Limb (tissue), 2 donors: ENCODE data around the gene KIF13A.
"Not testable (repeated sequence)": the region's sequence is repeated elsewhere in the genome, so short reads cannot be mapped to it uniquely, and the experiment has no call there.

Experiments
- DNase-seq, 2 donors: peaks; one replicate each; pipeline ENCODE4 v3.0.0-alpha.2; 2016; ENCODE audit errors: extremely low spot score in 2 of 2

The KIF13A gene

DNA sequence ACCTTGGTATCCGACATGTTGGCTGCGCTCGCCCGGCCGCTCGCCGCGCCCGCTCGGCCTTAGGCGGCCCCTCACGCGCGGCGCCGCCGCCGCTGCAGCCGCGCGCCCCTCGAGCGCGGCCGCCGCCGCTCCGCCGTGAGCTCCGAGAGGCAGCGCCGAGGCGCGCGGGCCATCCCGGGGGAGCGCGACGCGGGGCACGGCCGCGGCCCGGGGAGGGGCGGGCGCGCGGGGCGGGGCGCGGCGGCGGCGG, at the start of gene KIF13A:
TSS of gene KIF13A (minus strand) at position 189 of the 250 bp plus-strand sequence. CDS start at position 17, 172 bp downstream.
- DNase-seq: no peak

DNA sequence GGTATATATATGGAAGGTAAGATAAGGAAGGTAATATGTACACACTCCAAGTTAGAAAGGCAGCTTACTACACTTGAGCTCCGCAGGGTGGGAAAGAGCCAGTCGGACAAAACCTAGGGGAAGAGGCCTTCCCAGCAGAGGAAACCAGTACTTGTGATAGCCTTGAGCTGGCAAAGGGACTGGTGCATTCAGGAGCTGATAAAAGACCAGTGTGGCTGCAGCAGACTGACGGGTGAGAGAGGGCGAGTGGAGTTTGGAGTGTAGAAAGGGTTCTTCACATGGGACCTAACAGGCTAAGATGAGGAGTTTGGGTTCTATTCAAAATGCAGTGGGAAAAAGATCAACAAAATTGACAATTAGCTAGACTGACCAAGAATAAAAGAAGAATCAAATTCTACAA, 49.3 kb upstream of the KIF13A start:
- DNase-seq: no peak

DNA sequence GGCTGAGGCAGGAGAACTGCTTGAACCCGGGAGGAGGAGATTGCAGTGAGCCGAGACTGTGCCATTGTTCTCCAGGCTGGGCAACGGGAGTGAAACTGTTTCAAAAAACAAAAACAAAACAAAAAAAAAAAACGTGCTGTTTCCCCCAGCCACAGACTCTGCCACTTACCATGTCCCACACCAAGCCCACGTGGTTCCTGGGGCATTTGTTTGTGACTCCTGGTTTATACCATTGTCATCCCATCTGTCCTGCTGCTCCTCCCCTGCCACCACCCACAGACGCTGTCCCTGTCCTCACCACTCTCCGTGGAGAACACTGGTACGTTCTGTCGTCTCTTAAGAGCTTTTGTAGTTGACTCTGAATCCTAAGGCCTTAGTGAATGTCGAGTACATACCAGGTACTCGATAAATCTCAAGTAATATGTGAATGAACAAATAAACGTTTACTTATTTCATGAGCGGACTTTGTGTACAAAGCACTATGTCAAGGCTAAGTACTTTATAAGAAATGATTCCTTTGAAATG, 48.0 kb upstream of the KIF13A start:
- DNase-seq: no peak

DNA sequence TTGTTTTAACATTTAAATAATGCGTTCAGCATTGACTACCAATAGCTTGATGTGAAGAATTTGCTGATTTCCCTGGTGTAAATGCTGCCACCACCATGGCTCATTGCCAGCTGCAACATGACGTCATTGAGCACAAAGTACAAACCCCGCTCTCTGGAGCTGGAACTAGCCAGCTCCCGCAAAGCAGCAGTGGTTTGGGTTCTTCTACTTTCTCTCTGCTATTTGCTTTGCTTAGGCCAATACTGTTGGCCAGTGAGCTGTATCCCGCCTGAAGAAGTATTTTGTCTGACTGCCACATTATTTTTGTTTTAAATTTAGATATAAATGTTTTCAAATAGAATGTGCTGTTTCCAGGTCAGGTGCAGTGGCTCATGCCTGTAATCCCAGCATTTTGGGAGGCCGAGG, 47.4 kb upstream of the KIF13A start:
- no peak for DNase-seq

DNA sequence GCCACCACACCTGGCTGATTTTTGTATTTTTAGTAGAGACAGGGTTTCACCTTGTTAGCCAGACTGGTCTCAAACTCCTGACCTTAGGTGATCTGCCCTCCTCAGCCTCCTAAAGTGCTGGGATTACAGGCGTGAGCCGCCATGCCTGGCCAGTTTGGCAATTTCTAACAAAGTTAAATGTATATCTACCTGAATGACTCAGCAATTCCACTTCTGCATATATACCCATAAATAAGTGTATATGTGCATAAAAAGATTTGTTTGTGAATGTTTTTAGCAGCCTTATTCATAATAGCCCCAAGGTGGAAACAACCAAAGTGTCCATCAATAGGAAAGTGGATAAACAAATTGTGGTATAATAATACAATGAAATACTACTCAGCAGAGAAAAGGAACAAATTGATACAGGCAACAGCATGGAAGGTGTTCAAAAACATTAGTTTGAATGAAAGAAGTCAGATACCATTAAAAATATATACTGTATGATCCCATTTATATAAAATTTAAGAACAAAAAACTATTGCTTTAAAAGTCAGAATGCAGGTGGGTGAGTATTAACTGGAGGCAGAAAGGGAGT, 44.3 kb upstream of the KIF13A start:
- no peak for DNase-seq

DNA sequence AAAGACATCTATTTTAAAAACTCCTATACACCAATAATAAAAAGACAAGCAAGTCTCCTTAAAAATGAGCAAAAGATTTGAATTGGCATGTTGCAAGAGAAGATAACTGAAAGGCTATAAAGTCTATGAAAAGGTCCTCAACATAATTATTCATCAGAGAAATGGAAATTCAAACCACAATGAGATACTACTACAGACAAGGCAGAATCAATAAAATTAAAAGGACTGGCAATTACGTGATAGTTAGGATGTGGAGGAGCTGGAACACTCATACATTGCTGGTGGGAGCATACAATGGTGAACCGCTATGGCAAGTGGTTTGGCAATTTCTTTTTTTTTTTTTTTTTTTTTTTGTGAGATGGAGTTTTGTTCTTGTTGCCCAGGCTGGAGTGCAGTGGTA, 43.8 kb upstream of the KIF13A start:
- DNase-seq: no peak

DNA sequence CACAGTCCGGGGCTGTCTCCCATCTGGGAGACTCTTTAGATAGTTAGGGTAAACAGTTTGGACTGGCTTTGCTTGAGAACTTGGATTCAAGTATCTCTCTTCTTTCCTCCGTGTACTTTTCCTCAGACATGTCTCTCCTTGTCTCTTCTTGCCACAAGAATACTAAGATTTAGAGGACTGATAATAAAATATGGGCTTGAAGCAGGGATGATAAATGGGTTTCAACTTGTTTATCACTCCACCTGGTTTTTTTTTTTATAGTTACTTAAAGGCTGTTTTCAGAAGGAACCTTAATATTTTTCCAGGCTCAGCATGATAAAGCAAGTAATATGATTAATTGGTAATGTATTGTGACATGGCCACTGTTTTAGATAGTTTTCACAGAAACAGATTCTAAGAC, 40.9 kb upstream of the KIF13A start:
- no peak for DNase-seq

DNA sequence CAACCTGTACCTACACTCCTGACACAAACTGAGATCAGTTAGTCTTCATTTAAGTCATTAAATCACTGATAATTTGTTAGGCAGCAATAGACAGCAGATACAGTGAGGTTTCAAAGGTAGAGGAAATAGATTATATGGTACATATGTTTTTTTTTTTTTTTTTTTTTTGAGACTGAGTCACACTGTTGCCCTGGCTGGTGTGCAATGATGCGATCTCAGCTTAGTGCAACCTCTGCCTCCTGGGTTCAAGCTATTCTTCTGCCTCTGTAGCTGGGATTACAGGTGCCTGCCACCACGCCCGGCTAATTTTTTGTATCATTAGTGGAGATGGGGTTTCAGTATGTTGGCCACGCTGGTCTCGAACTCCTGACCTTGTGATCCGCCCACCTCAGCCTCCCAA, 38.2 kb upstream of the KIF13A start:
- DNase-seq: no peak

DNA sequence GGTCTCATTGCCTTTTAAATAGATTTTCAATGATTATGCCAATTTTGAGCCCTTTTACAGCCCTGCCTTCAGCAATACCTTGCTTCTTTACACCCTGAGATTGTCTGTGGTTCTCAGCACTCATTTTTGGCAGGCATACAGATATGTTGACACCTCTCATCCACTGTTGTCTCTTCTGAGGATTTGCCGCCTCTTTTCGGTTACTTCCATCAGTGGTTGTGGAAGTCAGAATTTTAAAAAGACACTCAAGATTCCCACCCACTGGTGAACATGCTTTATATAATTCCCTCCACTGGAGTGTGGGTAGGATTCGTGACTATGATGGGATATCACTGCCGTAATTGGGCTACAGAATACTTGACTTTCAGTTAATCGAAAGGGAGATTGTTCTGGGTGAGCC, 37.4 kb upstream of the KIF13A start:
- no peak for DNase-seq

DNA sequence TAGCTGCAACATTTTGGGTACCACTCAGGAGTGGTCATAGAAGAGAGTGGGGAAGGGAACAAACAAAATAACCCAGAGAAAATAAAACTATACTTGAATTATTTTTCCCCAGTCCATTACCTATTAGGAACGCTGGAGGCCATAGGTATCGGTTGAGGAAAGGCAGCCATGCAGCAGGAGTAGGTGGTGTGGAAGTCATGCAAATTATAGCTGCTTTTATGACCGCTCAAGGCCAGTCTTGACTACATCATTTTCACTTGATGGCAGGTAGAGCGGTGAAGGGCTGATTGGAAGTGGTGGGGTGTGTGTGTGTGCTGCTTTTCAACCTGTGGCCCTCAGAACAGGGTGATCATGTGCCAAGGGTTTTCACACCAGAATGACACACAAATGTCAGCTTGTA, 36.5 kb upstream of the KIF13A start:
- no peak for DNase-seq

DNA sequence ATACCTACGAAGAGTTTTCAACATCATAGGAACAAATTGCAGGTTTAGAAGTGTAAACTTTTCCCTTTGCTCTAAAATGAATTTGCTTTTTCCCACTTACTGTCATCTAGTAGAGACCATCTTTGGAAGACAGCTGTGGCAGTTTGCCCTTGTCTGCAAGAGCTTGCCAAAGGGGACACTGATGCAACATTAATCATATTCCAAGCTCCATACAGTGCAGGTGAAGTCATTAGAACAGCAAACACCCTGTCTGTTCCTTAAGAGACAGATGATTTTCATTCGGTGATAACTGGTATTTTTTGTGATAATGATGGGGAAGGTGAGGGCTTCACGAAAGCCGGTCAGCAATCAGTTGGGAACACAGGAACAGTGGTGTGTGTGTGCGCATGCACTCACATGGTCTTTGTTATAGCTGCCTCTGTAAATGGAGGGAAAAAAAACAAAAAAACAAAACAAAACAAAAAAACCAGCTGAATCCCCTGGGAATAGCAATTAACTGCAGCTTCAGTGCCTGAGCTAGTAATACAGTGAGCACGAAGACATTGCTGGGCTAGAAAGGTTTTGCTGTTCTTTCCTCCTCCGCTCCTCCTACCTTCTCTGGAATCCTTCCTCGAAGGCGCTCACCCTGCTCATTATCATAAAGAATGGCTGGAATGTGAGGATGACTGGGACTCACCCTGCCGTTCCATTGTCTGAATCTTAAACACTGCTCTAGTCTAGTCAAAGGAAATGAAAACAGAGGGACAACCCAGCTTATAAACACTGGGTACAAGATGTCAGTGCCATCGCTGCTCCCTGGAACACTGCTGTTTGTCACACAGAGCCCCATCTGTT, 35.2 kb upstream of the KIF13A start:
- DNase-seq: peak in 1 of 2 donors; percentile 17

DNA sequence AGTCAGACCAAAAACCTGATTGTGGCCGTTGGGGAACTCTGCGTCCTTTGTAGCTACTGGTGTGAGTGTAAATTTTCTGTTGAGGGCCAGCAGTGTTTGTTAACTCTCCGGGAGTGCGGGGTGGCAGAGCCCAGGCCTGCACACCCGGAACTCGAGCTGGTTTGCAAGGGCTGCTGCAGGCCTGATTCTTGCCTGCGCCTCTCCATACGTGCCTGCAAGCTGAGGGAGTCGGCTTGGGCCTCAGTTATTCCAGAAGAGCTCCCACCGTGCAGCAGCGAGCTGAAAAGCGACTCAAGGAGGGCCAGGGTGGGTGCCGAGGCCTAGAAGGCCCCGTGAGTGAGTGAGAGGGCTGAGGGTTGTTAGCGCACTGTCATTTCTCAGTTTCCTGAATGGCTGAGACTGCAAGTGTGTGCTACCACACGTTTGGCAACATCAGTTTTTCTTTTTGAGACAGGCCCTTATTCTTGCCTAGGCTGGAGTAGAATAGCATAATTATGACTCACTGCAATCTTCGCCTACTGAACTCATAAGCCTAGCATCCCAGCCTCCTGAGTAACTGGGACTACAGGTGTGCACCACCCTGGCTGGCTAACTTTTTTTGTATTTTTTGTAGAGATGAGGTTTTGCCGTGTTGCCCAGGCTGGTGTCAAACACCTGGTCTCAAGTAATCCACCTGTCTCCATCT, 33.9 kb upstream of the KIF13A start:
- DNase-seq: no peak

DNA sequence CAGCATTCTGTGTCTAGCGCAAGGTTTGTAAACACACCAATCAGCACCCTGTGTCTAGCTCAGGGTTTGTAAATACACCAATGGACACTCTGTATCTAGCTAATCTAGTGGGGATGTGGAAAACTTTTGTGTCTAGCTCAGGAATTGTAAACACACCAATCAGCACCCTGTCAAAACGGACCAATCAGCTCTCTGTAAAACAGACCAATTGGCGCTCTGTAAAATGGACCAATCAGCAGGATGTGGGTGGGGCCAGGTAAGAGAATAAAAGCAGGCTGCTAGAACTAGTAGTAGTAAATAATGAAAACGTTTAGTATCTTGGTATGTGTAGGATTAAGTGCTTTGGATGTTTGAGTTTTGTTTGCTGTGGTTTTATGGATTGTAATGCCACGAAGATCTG, 33.1 kb upstream of the KIF13A start:
- DNase-seq: not testable (repeated sequence)

DNA sequence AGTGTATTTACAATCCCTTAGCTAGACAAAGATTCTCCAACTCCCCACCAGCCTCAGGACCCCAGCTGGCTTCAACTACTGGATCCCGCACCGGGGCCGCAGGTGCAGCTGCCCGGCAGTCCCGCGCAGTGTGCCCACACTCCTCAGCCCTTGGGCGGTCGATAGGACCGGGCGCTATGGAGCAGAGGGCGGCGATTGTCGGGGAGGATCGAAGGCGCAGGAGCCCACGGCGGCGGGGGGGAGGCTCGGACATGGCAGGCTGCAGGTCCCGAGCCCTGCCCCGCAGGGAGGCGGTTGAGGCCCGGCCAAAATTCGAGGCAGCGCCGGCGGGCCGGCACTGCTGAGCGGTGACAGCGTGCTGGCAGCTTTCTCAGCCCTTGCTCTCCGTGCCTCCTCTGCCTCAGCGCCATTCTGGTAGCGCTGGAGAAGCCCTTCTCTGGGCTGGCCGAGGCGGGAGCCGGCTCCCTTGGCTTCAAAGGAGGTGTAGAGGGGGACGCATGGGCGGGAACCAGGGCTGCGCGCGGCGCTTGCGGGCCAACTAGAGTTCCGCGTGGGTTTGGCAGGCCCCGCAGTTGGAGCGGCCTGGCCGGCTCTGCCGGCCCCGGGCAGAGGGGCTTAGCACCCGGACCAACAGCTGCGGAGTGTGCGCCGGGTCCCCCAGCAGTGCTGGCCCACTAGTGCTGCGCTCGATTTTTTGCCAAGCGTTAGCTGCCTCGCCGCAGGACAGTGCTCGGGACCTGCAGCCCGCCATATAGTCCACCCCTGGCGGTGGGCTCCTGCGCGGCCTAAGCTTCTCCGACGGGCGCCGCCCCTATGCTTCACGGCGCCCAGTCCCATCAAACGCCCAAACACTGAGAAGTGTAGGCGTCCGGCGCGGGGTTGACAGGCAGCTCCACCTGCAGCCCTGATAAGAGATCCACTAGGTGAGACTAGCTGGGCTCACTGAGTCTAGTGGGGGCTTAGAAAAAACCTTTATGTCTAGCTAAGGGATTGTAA, 32.4 kb upstream of the KIF13A start:
- DNase-seq: peak in 1 of 2 donors; percentile 51

DNA sequence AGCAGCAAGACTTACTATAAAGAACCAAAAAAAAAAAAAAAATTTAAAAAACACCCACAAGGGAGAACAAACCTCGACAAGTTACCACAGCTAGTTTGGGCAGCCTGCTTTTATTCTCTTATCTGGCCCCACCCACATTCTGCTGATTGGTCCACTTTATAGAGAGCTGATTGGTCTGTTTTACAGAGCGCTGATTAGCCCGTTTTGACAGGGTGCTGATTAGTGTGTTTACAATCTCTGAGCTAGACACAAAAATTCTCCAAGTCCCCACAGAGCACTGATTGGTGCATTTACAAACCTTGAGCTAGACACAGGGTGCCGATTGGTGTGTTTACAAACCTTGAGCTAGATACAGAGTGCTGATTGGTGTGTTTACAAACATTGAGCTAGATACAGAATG, 31.7 kb upstream of the KIF13A start:
- DNase-seq: not testable (repeated sequence)

DNA sequence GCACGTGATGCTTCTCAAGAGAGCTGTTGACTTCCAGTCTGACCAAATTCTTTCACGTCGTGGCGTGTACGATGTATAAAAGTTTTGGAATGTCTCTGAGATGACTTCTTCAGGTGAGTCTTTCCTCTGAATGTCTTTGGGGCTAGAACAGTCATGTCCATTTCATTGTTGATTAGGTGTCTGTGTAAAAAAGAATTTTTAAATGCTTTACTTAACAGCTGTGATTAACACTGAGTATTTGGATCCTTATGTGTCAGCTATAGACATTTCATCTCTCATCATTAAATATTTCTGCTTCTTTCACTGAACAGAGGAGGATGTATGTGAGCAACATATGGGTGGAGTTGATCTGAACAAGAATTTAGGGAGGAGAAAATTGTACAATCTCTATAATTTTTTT, 29.3 kb upstream of the KIF13A start:
- DNase-seq: no peak

DNA sequence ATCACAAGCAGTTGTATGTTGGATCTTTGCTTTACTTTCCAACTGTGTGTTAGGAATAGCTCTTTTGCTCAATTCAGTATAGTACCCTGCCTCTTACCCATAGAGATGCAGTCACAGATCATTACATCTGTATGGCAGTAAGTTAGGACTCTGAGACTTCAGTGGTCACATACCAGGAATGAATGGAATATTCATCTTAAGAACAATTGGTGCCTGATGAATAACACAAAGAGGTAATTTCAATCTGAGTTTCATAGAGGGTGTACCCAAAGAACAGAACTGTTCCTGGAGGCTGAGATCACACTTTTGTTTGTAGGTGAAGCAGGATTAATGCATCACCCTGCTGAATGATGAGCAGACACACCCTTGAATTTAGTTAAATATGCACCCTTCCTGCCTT, 28.7 kb upstream of the KIF13A start:
- DNase-seq: no peak

DNA sequence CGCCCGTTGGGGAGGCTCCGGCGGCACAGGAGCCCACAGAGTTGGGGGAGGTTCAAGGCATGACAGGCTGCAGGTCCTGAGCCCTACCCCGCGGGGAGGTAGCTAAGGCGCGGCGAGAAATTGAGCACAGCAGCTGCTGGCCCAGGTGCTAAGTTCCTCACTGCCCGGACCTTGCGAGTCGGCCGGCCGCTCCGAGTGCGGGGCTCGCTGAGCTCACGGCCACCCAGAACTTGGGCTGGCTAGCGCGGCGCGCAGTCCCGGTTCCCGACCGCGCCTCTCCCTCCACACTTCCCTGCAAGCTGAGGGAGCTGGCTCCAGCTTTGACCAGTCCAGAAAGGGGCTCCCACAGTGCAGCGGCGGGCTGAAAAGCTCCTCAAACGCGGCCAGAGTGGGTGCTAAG, 23.9 kb upstream of the KIF13A start:
- DNase-seq: no peak

DNA sequence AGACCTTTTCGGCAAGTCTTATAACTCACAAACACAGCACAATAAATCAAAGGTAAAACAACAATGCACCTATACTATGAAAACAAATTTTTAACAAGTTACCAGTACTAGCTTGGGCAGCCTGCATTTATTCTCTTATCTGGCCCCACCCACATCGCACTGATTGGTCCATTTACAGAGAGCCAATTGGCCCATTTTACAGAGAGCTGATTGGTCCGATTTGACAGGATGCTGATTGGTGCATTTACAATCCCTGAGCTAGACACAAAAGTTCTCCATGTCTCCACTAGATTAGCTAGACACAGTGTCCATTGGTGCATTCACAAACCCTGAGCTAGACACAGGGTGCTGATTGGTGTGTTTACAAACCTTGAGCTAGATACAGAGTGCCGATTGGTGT, 23.1 kb upstream of the KIF13A start:
- DNase-seq: not testable (repeated sequence)

DNA sequence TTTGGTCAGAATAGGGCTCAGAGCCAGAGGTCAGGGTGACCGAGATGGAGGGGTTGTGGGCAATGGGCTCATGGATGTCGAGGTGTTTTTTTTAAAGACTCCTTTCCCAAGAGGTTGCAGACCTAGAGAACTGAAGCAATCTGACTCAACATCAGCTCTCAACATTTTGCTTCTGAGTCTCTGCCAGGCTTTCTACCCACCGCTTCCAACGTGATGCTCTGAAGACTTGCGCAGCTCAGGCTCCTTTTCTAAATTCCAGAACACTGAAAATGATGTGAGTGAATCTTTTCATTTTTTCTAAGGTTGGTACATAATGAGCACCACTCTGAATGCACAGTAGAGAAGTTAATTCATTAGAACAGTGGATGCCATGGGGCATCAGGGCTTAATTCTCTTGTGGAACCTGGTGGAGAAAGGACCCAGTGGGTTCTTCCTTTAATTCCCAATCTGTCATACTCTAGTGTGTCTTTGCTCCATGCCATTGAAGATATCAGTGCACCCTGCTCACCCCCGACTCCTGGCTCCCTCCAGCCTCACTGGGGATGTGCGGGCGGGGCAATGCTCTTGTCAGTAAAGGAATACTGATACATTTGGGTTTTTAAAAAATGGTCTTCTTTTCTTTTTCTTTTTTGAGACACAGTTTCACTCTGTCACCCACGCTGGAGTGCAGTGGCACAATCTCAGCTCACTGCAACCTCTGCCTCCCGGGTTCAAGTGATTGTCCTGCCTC, 17.0 kb upstream of the KIF13A start:
- DNase-seq: no peak

DNA sequence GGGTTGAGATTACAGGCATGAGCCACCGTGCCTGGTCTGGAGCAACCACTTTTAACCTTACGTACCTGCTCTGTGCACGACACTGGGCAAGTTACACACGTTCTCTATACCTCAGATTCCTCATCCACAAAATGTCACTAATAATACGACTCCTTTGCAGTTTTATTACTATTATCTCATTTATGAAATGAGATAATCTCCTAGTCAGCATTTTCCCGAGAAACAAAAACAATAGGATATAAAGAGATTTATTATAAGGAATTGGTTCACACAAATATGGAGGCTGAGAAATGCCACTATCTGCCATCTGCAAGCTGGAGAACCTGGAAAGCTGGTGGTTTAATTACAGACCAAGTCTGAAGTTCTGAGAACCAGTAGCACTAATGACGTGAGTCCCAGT, 12.0 kb upstream of the KIF13A start:
- no peak for DNase-seq
